ENCODE measurements around the gene CLEC17A. TPM values are rescaled to one million over a fixed set of nuclear protein-coding genes. Genes with fewer than 3 reads are reported as not detected.
"Not testable (repeated sequence)": the region's sequence is repeated elsewhere in the genome, so short reads cannot be mapped to it uniquely, and the experiment has no call there.

Gene CLEC17A
- total RNA-seq, 1 donor from 2014 or later: not detected

GRCh38 chr19:14603990-14604387 is 21.1 kb downstream of the CLEC17A start:
- H3K4me3 Mint-ChIP-seq (ENCODE audit: unreplicated experiment): no peak overlapping the region
- H3K27ac Mint-ChIP-seq (ENCODE audit: unreplicated experiment): no peak overlapping the region
- no peak for TF ChIP-seq CTCF (IDR thresholded peaks at IDR 0.05; ENCODE audit: partially characterized antibody, unreplicated experiment)
- peaks cover 2% of the 10 kb centered on the region for H3K27me3 Mint-ChIP-seq (ENCODE audit: unreplicated experiment)
- H3K9me3 Mint-ChIP-seq (ENCODE audit: unreplicated experiment): peaks cover 2% of the 10 kb centered on the region
- H3K36me3 Mint-ChIP-seq (ENCODE audit: unreplicated experiment): no peaks in the 10 kb centered on the region
- DNase-seq: no peak
- H3K4me1 Mint-ChIP-seq (ENCODE audit: low read depth, unreplicated experiment): no peaks in the 10 kb centered on the region

- no peak for DNase-seq
- Mint-ChIP-seq H3K4me1 (ENCODE audit: low read depth, unreplicated experiment) (no peaks in the 10 kb centered on the region), H3K27ac (ENCODE audit: unreplicated experiment) (no peak overlapping the region), H3K27me3 (ENCODE audit: unreplicated experiment) (peaks cover 2% of the 10 kb centered on the region), H3K4me3 (ENCODE audit: unreplicated experiment) (no peak overlapping the region), H3K36me3 (ENCODE audit: unreplicated experiment) (no peaks in the 10 kb centered on the region), H3K9me3 (ENCODE audit: unreplicated experiment) (no peaks in the 10 kb centered on the region)
- TF ChIP-seq CTCF (IDR thresholded peaks at IDR 0.05; ENCODE audit: partially characterized antibody, unreplicated experiment): no peak
These were observed 23.7 kb downstream of the CLEC17A start for GRCh38 chr19:14606627-14607026.

- H3K4me3 Mint-ChIP-seq (ENCODE audit: unreplicated experiment): no peak overlapping the region
- no peak for DNase-seq
- no peaks in the 10 kb centered on the region for H3K9me3 Mint-ChIP-seq (ENCODE audit: unreplicated experiment)
- peaks cover 2% of the 10 kb centered on the region for H3K27me3 Mint-ChIP-seq (ENCODE audit: unreplicated experiment)
- H3K27ac Mint-ChIP-seq (ENCODE audit: unreplicated experiment): no peak overlapping the region
- H3K36me3 Mint-ChIP-seq (ENCODE audit: unreplicated experiment): peaks cover 2% of the 10 kb centered on the region
- H3K4me1 Mint-ChIP-seq (ENCODE audit: low read depth, unreplicated experiment): no peaks in the 10 kb centered on the region
- TF ChIP-seq CTCF (IDR thresholded peaks at IDR 0.05; ENCODE audit: partially characterized antibody, unreplicated experiment): no peak
These were observed 28.2 kb downstream of the CLEC17A start for GRCh38 chr19:14611051-14611450.

- H3K9me3 Mint-ChIP-seq (ENCODE audit: unreplicated experiment); H3K4me1 Mint-ChIP-seq (ENCODE audit: low read depth, unreplicated experiment); H3K36me3 Mint-ChIP-seq (ENCODE audit: unreplicated experiment); H3K27ac Mint-ChIP-seq (ENCODE audit: unreplicated experiment); DNase-seq; H3K4me3 Mint-ChIP-seq (ENCODE audit: unreplicated experiment); H3K27me3 Mint-ChIP-seq (ENCODE audit: unreplicated experiment): not testable (repeated sequence)
These were observed 29.4 kb downstream of the CLEC17A start for GRCh38 chr19:14612242-14612641.

- H3K27me3 Mint-ChIP-seq (ENCODE audit: unreplicated experiment): peaks cover 2% of the 10 kb centered on the region
- peaks cover 2% of the 10 kb centered on the region for H3K9me3 Mint-ChIP-seq (ENCODE audit: unreplicated experiment)
- H3K27ac Mint-ChIP-seq (ENCODE audit: unreplicated experiment): no peak overlapping the region
- peaks cover 7% of the 10 kb centered on the region for H3K36me3 Mint-ChIP-seq (ENCODE audit: unreplicated experiment)
- H3K4me1 Mint-ChIP-seq (ENCODE audit: low read depth, unreplicated experiment): no peaks in the 10 kb centered on the region
- TF ChIP-seq CTCF (IDR thresholded peaks at IDR 0.05; ENCODE audit: partially characterized antibody, unreplicated experiment): no peak
- DNase-seq: no peak
- no peak overlapping the region for H3K4me3 Mint-ChIP-seq (ENCODE audit: unreplicated experiment)
These were observed 29.8 kb downstream of the CLEC17A start for GRCh38 chr19:14612657-14613056.

GRCh38 chr19:14613399-14614098 is 30.7 kb downstream of the CLEC17A start:
- H3K4me3 Mint-ChIP-seq (ENCODE audit: unreplicated experiment); H3K36me3 Mint-ChIP-seq (ENCODE audit: unreplicated experiment); H3K27me3 Mint-ChIP-seq (ENCODE audit: unreplicated experiment); H3K9me3 Mint-ChIP-seq (ENCODE audit: unreplicated experiment); H3K27ac Mint-ChIP-seq (ENCODE audit: unreplicated experiment); H3K4me1 Mint-ChIP-seq (ENCODE audit: low read depth, unreplicated experiment); DNase-seq: not testable (repeated sequence)
